HG03457 (cell line): ENCODE data around the gene NOX5.

Experiments used
- ATAC-seq: cut with Tn5 transposase; IDR thresholded peaks from one replicate; pipeline ENCODE4 v1.9.1; 2021; ENCODE audit warnings: moderate number of reproducible peaks; ENCODE audit not compliant: unreplicated experiment

Gene NOX5

DNA sequence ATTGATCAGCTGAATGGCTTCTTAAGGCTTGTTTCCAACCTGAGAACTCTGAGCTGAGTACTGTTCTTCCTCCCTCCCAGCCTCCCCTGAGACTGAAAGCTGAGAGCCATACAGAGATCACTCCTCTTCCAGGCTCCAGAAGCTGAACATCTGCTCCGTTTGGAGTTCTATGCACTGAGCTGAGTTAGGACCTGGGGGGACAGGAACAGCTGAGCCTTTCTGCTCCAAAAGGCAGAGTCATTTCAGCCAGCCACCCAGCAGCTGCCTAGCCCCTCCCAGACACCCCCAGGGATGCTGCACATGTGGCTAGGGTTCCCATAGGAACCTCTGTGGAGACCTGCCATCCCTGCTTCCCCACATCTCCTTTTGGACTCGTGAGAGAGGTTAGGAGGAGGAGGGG lies 81.7 kb downstream of the NOX5 start:
- no peak for ATAC-seq

GRCh38 chr15:69096626-69097025 lies 82.1 kb downstream of the NOX5 start:
- no peak for ATAC-seq

DNA sequence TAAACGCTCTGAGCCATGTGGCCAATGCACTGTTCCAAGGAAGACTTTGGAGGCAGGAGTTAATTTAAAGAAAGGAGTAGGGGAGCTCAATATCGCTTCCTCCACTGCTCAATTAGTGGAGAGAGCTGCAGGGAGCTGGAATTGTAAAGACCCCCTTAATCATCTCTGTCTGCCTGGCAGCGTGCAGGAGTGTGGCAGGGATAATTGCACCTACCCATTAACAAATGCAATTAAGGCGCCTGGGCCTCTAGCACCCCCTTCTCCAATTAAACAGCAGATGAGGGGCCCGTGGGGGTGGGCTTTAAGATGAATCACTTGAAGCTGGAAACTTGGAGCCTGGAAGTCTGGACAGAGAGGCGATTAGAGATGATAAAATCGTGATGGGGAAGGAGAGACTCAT lies 84.3 kb downstream of the NOX5 start:
- ATAC-seq: no peak

DNA sequence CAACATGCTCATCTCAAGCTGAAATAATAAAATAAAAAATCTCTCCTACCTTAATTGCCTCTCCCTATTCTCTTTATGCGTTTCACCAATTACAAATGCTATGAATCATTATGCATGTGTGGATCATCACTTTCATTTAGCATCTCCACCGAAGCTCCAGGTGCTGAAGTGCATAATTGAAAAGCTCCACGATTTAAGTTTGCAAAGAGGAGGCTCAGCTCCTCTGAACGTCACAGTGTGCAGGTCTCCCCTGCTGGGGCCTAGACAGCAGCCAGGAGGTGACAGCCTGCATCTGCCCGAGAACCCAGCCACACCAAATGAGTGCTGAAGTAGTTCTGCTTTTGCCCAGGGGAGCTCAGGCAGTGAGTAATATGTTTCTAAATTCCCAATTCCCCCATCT lies 85.4 kb downstream of the NOX5 start:
- no peak for ATAC-seq

DNA sequence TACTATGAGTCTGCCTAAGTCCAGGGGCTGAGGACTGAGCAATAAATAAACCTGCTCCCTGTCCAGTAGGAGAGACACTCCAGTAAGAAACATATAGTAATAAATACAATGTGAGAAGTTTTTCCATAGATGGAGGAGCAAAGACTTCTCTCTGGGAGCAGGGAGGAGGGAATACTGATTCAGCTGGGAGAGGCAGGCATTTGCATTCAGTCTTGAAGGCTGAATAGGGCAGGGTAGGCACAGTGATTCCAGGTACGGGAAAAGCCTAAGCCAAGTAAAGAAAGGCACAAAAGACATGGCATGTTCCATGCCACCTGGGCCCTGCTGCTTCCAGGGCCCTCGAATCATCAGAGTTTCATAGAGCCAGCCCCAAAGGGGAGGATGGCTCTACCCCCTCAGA lies 86.3 kb downstream of the NOX5 start:
- no peak for ATAC-seq

- peak; percentile 73 for ATAC-seq
Observed at GRCh38 chr15:69104050-69104750, 89.7 kb downstream of the NOX5 start.

DNA sequence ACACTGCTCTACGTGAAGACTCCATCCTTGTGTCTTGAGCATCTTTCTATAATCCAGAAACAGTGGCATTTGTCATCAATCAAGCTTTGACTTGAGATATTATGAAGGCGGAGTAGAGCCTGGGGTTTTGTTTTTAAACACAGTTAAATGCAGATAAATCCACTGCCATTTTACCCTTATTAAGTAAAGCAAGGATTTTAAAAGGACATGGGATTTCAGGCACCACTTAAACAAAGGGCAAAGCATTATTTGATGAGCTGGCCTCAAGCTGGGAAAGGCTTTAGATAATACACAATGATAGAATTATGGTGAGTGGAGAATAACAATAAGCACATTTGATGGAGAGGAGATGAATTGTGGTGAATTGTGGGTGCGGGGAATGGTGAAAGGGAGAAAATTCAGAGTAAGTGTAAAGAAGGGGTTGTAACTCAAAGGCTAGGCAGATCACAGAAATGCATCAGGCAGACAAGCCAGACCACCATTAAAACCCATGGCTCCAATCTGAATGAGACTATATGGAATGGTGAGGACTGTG lies 91.0 kb downstream of the NOX5 start:
- ATAC-seq: no peak

DNA sequence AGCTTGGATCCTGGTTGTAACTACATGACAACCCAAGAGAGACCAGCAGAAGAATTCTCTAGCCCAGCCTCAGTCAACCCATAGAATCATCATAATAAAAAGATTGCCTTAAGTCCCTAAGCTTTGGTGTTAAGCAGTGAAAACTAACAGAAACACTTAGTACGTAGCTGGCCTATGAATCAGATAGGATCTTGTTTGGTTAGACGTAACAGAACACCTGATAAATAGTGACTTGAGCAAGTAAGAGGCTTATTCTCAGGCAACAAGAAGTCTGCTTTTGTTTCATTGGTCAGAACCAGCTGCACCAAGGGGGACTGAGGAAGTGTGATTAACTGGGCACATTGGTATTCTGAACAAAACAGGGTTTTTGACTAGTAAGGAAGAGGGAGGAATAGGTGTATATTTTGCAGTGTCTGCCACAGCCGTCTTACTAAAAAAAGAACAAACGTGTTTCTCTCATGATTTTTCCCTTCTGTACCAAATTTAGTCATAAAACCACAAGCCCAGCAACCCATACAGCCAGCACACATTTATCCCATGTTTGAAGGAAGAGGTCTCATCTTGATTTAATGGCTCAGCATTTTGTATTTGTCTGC lies 92.6 kb downstream of the NOX5 start:
- no peak for ATAC-seq
